ENCODE measurements around the gene MAP2K7. TPM values are rescaled to one million over a fixed set of nuclear protein-coding genes. Genes with fewer than 3 reads are reported as not detected.

MAP2K7 gene
- polyA plus RNA-seq, 1 donor (not counting 4 experiments of a cell fraction or from before 2014, with no cell fraction given): 8.4 TPM

GRCh38 chr19:7894612-7895309, 8.9 kb upstream of the MAP2K7 start:
- dilution Hi-C loops (cut with MboI; ENCODE audit: extremely low pct_ligation_motif_present, low sequenced_read_pairs): no loop called here
- FAIRE-seq (peak; percentile 58), DNase-seq (ENCODE audit: low read depth, low spot score) (no peak)
- Histone ChIP-seq H3K9me3 (ENCODE audit: control insufficient read depth, low read depth, low read length) (no peaks in the 10 kb centered on the region), H3K4me3 (ENCODE audit: control insufficient read depth in 2 of 3, extremely low read depth in 1 of 3, insufficient read depth in 2 of 3, low read depth in 1 of 3, low read length in 3 of 3) (no peak overlapping the region), H3K36me3 (ENCODE audit: control insufficient read depth in 2 of 2, extremely low read depth in 1 of 2, insufficient read depth in 2 of 2, low read length in 2 of 2) (peaks cover 11 to 12% of the 10 kb centered on the region in 2 experiments), H3K27me3 (ENCODE audit: control insufficient read depth, extremely low read depth, insufficient read depth, low read length) (no peaks in the 10 kb centered on the region), H3K9me1 (ENCODE audit: control insufficient read depth, extremely low read depth, insufficient read depth, low read length) (no peaks in the 10 kb centered on the region), H3K4me1 (ENCODE audit: control insufficient read depth, extremely low read depth, insufficient read depth, low read length) (peaks cover 29% of the 10 kb centered on the region), H4K20me1 (ENCODE audit: control insufficient read depth, extremely low read depth, insufficient read depth, low read length) (no peaks in the 10 kb centered on the region), H3K79me2 (ENCODE audit: control insufficient read depth, insufficient read depth, low read length) (peaks cover 9% of the 10 kb centered on the region), H3K4me2 (ENCODE audit: control insufficient read depth, extremely low read depth, insufficient read depth, low read depth, low read length) (peak overlapping the region; percentile 48), H3K9ac (ENCODE audit: control insufficient read depth, extremely low read depth, insufficient read depth, low read length) (peak overlapping the region; percentile 66), H2AFZ (ENCODE audit: control insufficient read depth, low read length) (no peak overlapping the region), H3K27ac (ENCODE audit: control insufficient read depth, insufficient read depth, low read length) (peak overlapping the region; percentile 61)
- TF ChIP-seq CTCF (optimal IDR thresholded peaks at IDR 0.05 in 1 of 3, IDR thresholded peaks at IDR 0.05 in 1 of 3, conservative IDR thresholded peaks at IDR 0.05 in 1 of 3; ENCODE audit: extremely low read depth in 1 of 3, insufficient read depth in 2 of 3, low read length in 3 of 3) (peak in 1 of 3 experiments; percentile 10), EZH2 (IDR thresholded peaks at IDR 0.05; ENCODE audit: low read length) (no peak)

- peak overlapping the region; percentile 48 for H3K4me2 ChIP-seq (ENCODE audit: control insufficient read depth, extremely low read depth, insufficient read depth, low read depth, low read length)
- no peaks in the 10 kb centered on the region for H3K9me3 ChIP-seq (ENCODE audit: control insufficient read depth, low read depth, low read length)
- H3K27ac ChIP-seq (ENCODE audit: control insufficient read depth, insufficient read depth, low read length): peak overlapping the region; percentile 61
- no peak for FAIRE-seq
- H3K27me3 ChIP-seq (ENCODE audit: control insufficient read depth, extremely low read depth, insufficient read depth, low read length): no peaks in the 10 kb centered on the region
- TF ChIP-seq CTCF (optimal IDR thresholded peaks at IDR 0.05 in 1 of 3, IDR thresholded peaks at IDR 0.05 in 1 of 3, conservative IDR thresholded peaks at IDR 0.05 in 1 of 3; ENCODE audit: extremely low read depth in 1 of 3, insufficient read depth in 2 of 3, low read length in 3 of 3) (no peak), EZH2 (IDR thresholded peaks at IDR 0.05; ENCODE audit: low read length) (no peak)
- no peaks in the 10 kb centered on the region for H3K9me1 ChIP-seq (ENCODE audit: control insufficient read depth, extremely low read depth, insufficient read depth, low read length)
- no peaks in the 10 kb centered on the region for H4K20me1 ChIP-seq (ENCODE audit: control insufficient read depth, extremely low read depth, insufficient read depth, low read length)
- dilution Hi-C loops (cut with MboI; ENCODE audit: extremely low pct_ligation_motif_present, low sequenced_read_pairs): no loop called here
- peaks cover 37% of the 10 kb centered on the region for H3K4me1 ChIP-seq (ENCODE audit: control insufficient read depth, extremely low read depth, insufficient read depth, low read length)
- peaks cover 12 to 15% of the 10 kb centered on the region in 2 experiments for H3K36me3 ChIP-seq (ENCODE audit: control insufficient read depth in 2 of 2, extremely low read depth in 1 of 2, insufficient read depth in 2 of 2, low read length in 2 of 2)
- DNase-seq (ENCODE audit: low read depth, low spot score): no peak
- H3K79me2 ChIP-seq (ENCODE audit: control insufficient read depth, insufficient read depth, low read length): peaks cover 5% of the 10 kb centered on the region
- H3K9ac ChIP-seq (ENCODE audit: control insufficient read depth, extremely low read depth, insufficient read depth, low read length): peak overlapping the region; percentile 66
- no peak overlapping the region for H3K4me3 ChIP-seq (ENCODE audit: control insufficient read depth in 2 of 3, extremely low read depth in 1 of 3, insufficient read depth in 2 of 3, low read depth in 1 of 3, low read length in 3 of 3)
- H2AFZ ChIP-seq (ENCODE audit: control insufficient read depth, low read length): no peak overlapping the region
Measured at GRCh38 chr19:7895565-7895964, 8.1 kb upstream of the MAP2K7 start.
